Endodermal cell (in vitro differentiated cells): ENCODE data around the gene BNIP3. TPM values are rescaled to one million over a fixed set of nuclear protein-coding genes. Genes with fewer than 3 reads are reported as not detected.

Source experiments
- DNase-seq: peaks from one replicate; pipeline ENCODE4 v3.0.0-alpha.2; 2017
- H3K27ac ChIP-seq: 2 replicates; pipeline ENCODE4 v1.5.1; 2013; ENCODE audit warnings: mild to moderate bottlenecking, low read depth, low read length, moderate library complexity
- H3K27me3 ChIP-seq: 2 replicates; pipeline ENCODE4 v1.6.1; 2013; ENCODE audit warnings: mild to moderate bottlenecking, low read length, moderate library complexity; ENCODE audit not compliant: insufficient read depth, control insufficient read depth, poor library complexity, severe bottlenecking
- H3K36me3 ChIP-seq: 2 replicates; pipeline ENCODE4 v1.7.0; 2013; ENCODE audit warnings: mild to moderate bottlenecking, low read length, moderate library complexity; ENCODE audit not compliant: control insufficient read depth, insufficient read depth
- H3K4me1 ChIP-seq: one replicate; pipeline ENCODE4 v1.7.0; 2013; ENCODE audit warnings: low read length; ENCODE audit not compliant: control insufficient read depth, insufficient read depth
- H3K4me3 ChIP-seq: 2 replicates; pipeline ENCODE4 v1.5.1; 2013; ENCODE audit warnings: mild to moderate bottlenecking, low read length, moderate library complexity
- H3K9ac ChIP-seq: 2 replicates; pipeline ENCODE4 v1.6.1; 2013; ENCODE audit warnings: mild to moderate bottlenecking, low read length, moderate library complexity; ENCODE audit not compliant: poor library complexity, severe bottlenecking; ENCODE audit errors: extremely low read depth
- H3K9me3 ChIP-seq: 2 replicates; pipeline ENCODE4 v1.6.1; 2013; ENCODE audit warnings: mild to moderate bottlenecking, low read length, moderate library complexity; ENCODE audit not compliant: control insufficient read depth
- H3K27ac Mint-ChIP-seq: 2 replicates; pipeline ENCODE4 v1.8.0; 2020; ENCODE audit warnings: mixed read lengths
- H3K27me3 Mint-ChIP-seq: 2 replicates; pipeline ENCODE4 v1.8.0; 2021; ENCODE audit warnings: mild to moderate bottlenecking, mixed read lengths; ENCODE audit not compliant: insufficient read depth
- H3K36me3 Mint-ChIP-seq: 2 replicates; pipeline ENCODE4 v1.8.0; 2020; ENCODE audit warnings: low read depth, mixed read lengths
- H3K4me1 Mint-ChIP-seq: 2 replicates; pipeline ENCODE4 v1.8.0; 2020; ENCODE audit warnings: mixed read lengths
- H3K4me3 Mint-ChIP-seq: 2 replicates; pipeline ENCODE4 v1.8.0; 2020; ENCODE audit warnings: mild to moderate bottlenecking, moderate library complexity, mixed read lengths
- H3K9me3 Mint-ChIP-seq: 2 replicates; pipeline ENCODE4 v1.8.0; 2020; ENCODE audit warnings: mild to moderate bottlenecking, mixed read lengths
- CTCF ChIP-seq: fragments of 200-600 bp; sonication (generic); conservative IDR thresholded peaks from 2 replicates; pipeline ENCODE4 v1.5.0; 2021; ENCODE audit warnings: antibody characterized with exemption, mild to moderate bottlenecking
- WGBS, 2 experiments: methylation state at CpG; one replicate each; pipeline versions ENCODE4 v1.1.5 to v1.1.7; 2013; ENCODE audit warnings: missing lambda C conversion rate in 2 of 2, mixed read lengths in 1 of 2; ENCODE audit not compliant: insufficient coverage in 1 of 2, insufficient read length in 1 of 2; 5-methylcytosine and 5-hydroxymethylcytosine counted together
- total RNA-seq, 2 donors: library from RNA; stranded (reverse); fragmentation: NEBNext Ultra II Directional in 1 of 2; extraction: Animal tissue kit (Norgen Biotek cat#: 25700) in 1 of 2; gene quantifications; 2 replicates in 1 of 2; 3 replicates in 1 of 2; pipeline ENCODE4 v1.2.1, GENCODE V29; 2021

Gene BNIP3
- total RNA-seq, 2 donors from 2014 or later, result 93.5 to 108 TPM

DNA sequence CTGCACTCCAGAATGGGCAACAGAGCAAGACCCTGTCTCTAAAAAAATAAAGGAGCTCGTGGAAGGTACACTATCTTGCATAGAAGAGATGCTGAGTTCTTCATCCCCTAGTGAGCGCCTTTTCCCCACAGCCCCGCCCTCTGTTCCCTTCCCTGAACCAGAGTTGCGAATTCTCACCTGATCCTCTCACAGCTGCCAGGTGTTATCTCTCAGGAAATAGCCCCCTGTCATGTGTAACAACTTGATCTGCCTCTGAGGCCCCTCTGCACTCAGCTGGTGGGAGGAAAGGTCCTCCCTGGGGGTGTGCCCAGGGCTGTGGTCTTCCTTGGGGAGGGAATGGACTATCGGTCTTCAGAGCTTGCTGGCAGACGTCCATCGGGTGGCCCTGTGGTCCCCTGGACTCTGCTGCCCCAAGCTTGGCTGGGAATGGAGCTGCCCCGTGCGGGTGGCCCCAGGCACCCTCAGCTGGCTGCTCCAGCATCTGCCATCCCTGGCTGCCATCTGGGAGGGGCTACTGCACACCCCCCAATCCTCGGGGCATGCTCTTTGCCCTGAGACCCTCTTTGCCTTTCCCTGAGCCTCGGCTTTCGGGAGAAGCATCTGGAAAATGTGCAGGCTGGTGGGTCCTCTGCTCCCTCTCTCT is 21.7 kb upstream of the BNIP3 start:
- H3K9me3 Mint-ChIP-seq, result peaks cover 36% of the 10 kb centered on the region
- H3K36me3 Mint-ChIP-seq, result peaks cover 5% of the 10 kb centered on the region
- no peaks in the 10 kb centered on the region for H3K27me3 ChIP-seq
- H3K4me1 Mint-ChIP-seq, result peaks cover 38% of the 10 kb centered on the region
- peak overlapping the region; percentile 81 for H3K27ac Mint-ChIP-seq
- 75% methylated on average over 7 to 12 of the region's 12 CpGs for WGBS, 2 experiments
- peak overlapping the region; percentile 56 for H3K4me3 ChIP-seq
- no peak for TF ChIP-seq CTCF
- peaks cover 17% of the 10 kb centered on the region for H3K9me3 ChIP-seq
- no peak overlapping the region for H3K4me3 Mint-ChIP-seq
- H3K9ac ChIP-seq, result peak overlapping the region; percentile 60
- no peaks in the 10 kb centered on the region for H3K36me3 ChIP-seq
- H3K4me1 ChIP-seq, result peaks cover 14% of the 10 kb centered on the region
- no peak overlapping the region for H3K27ac ChIP-seq
- DNase-seq, result peak; percentile 86
- no peaks in the 10 kb centered on the region for H3K27me3 Mint-ChIP-seq

DNA sequence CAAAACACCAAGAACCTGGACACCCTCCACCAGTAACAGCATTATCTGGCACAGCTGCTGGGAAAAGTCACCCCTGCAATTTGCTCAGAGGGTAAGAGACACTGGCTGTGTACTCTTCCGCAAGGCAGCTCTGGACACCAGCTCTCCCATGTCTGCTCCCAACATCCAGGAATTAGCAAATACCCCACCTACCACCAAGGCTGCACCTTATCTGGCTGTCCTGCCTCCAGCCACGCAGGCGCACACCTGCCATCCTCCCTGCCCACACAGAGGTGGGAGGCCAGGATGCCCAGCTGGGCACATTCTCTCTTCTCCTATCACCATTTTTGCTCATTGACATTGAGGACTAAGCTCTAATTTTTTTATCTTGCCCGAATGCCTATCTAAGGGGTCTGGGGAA is 20.3 kb upstream of the BNIP3 start:
- Mint-ChIP-seq H3K9me3 (peaks cover 36% of the 10 kb centered on the region), H3K36me3 (peaks cover 5% of the 10 kb centered on the region), H3K4me1 (peaks cover 52% of the 10 kb centered on the region), H3K4me3 (no peak overlapping the region), H3K27ac (peak overlapping the region; percentile 81), H3K27me3 (no peaks in the 10 kb centered on the region)
- WGBS, 2 experiments, result 79 to 84% methylated on average over 3 to 4 of the region's 4 CpGs
- peak; percentile 69 for DNase-seq
- Histone ChIP-seq H3K9ac (peak overlapping the region; percentile 60), H3K27me3 (no peaks in the 10 kb centered on the region), H3K9me3 (peaks cover 17% of the 10 kb centered on the region), H3K4me1 (peaks cover 28% of the 10 kb centered on the region), H3K27ac (no peak overlapping the region), H3K4me3 (peak overlapping the region; percentile 37), H3K36me3 (no peaks in the 10 kb centered on the region)
- TF ChIP-seq CTCF, result no peak

DNA sequence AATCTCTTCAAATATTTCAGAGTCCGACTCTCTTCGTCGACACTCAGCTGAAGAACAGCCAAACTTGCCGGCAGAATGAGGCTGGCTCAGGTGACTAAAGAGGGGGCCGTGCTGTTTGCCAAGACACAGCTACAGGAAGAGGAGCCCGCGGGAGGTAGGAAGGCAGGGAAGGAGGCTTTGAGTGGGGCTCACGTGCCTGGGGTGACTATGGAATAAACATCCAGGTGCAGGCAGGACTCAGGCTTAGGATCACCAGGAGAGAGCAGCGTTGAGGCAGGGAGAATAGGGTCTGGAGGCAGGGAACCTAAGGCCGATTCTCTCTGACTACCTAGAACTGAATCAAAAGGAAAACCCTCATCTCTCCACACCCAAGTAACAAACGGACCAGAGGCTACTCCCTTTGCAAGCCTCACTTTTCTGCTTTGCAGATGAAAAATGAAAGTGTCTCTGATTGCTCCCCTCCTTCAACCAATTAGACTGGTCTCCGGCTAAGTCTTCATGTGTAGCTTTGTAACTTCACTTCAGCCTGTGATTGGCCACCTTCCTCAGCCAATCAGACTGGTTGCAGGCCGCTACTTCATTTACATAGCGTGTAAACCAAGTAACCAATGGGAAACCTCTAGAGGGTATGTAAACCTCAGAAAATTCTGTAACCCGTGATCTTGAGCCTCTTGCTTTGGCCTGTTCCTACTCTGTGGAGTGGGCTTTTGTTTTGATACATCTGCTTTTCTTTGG is 19.7 kb upstream of the BNIP3 start:
- peaks cover 5% of the 10 kb centered on the region for H3K36me3 Mint-ChIP-seq
- no peaks in the 10 kb centered on the region for H3K36me3 ChIP-seq
- peak; percentile 89 for DNase-seq
- H3K4me3 Mint-ChIP-seq, result peak overlapping the region; percentile 6
- peak overlapping the region; percentile 81 for H3K27ac Mint-ChIP-seq
- H3K4me3 ChIP-seq, result peak overlapping the region; percentile 37
- H3K4me1 Mint-ChIP-seq, result peaks cover 58% of the 10 kb centered on the region
- no peaks in the 10 kb centered on the region for H3K27me3 ChIP-seq
- peaks cover 36% of the 10 kb centered on the region for H3K9me3 Mint-ChIP-seq
- peaks cover 33% of the 10 kb centered on the region for H3K4me1 ChIP-seq
- TF ChIP-seq CTCF, result peak; percentile 56
- H3K9ac ChIP-seq, result peak overlapping the region; percentile 60
- H3K27me3 Mint-ChIP-seq, result no peaks in the 10 kb centered on the region
- H3K9me3 ChIP-seq, result peaks cover 17% of the 10 kb centered on the region
- 64 to 67% methylated on average over 11 to 15 of the region's 15 CpGs for WGBS, 2 experiments
- no peak overlapping the region for H3K27ac ChIP-seq
